Activated CD4-positive, alpha-beta T cell treated with anti-CD3 and anti-CD28 coated beads, Interleukin-2, amount 10 ng/mL, durations not matched to agents 24 days and 14 days (primary cell): ENCODE measurements around the gene FAM83B. TPM values are rescaled to one million over a fixed set of nuclear protein-coding genes. Genes with fewer than 3 reads are reported as not detected.

ENCODE experiments used
- DNase-seq: peaks from one replicate; pipeline ENCODE4 v3.0.0; 2022
- H3K27ac Mint-ChIP-seq: one replicate; pipeline ENCODE4 v1.8.0; 2022; ENCODE audit warnings: mild to moderate bottlenecking, mixed read lengths
- H3K27me3 Mint-ChIP-seq: one replicate; pipeline ENCODE4 v1.8.0; 2022; ENCODE audit warnings: mixed read lengths
- H3K36me3 Mint-ChIP-seq: one replicate; pipeline ENCODE4 v1.8.0; 2022; ENCODE audit warnings: low read depth, mild to moderate bottlenecking, mixed read lengths
- H3K4me1 Mint-ChIP-seq: one replicate; pipeline ENCODE4 v1.8.0; 2021; ENCODE audit warnings: mixed read lengths
- H3K4me3 Mint-ChIP-seq: one replicate; pipeline ENCODE4 v1.8.0; 2022; ENCODE audit warnings: mild to moderate bottlenecking, moderate library complexity, mixed read lengths
- H3K9me3 Mint-ChIP-seq: one replicate; pipeline ENCODE4 v1.8.0; 2021; ENCODE audit warnings: mixed read lengths
- intact Hi-C: fragments of 100-400 bp; cut with micrococcal nuclease; formaldehyde crosslinking; loops from one replicate; pipeline ENCODE4 v1.15.1; 2023
- total RNA-seq: library from RNA; stranded (reverse); gene quantifications from 2 replicates; pipeline ENCODE4 v1.2.3, GENCODE V29; 2022

FAM83B gene
- total RNA-seq, 1 donor from 2014 or later = not detected

- no peaks in the 10 kb centered on the region for H3K36me3 Mint-ChIP-seq
- H3K27me3 Mint-ChIP-seq = no peaks in the 10 kb centered on the region
- no peak for DNase-seq
- no peaks in the 10 kb centered on the region for H3K4me1 Mint-ChIP-seq
- intact Hi-C loops = no loop called here
- no peak overlapping the region for H3K4me3 Mint-ChIP-seq
- H3K9me3 Mint-ChIP-seq = no peaks in the 10 kb centered on the region
- no peak overlapping the region for H3K27ac Mint-ChIP-seq
These were observed 11.4 kb upstream of the FAM83B start for GRCh38 chr6:54835176-54835575.

- no peaks in the 10 kb centered on the region for H3K9me3 Mint-ChIP-seq
- no peak overlapping the region for H3K27ac Mint-ChIP-seq
- H3K4me3 Mint-ChIP-seq = no peak overlapping the region
- no peak for DNase-seq
- H3K4me1 Mint-ChIP-seq = no peaks in the 10 kb centered on the region
- intact Hi-C loops = no loop called here
- peaks cover 17% of the 10 kb centered on the region for H3K27me3 Mint-ChIP-seq
- H3K36me3 Mint-ChIP-seq = no peaks in the 10 kb centered on the region
These were observed 495 bp downstream of the FAM83B start for GRCh38 chr6:54846857-54847674.

- H3K9me3 Mint-ChIP-seq = no peaks in the 10 kb centered on the region
- no peak overlapping the region for H3K27ac Mint-ChIP-seq
- H3K4me3 Mint-ChIP-seq = no peak overlapping the region
- no peaks in the 10 kb centered on the region for H3K36me3 Mint-ChIP-seq
- peaks cover 17% of the 10 kb centered on the region for H3K27me3 Mint-ChIP-seq
- DNase-seq = no peak
- intact Hi-C loops = no loop called here
- H3K4me1 Mint-ChIP-seq = no peaks in the 10 kb centered on the region
These were observed 1.4 kb downstream of the FAM83B start for GRCh38 chr6:54847799-54848597.

- Mint-ChIP-seq H3K4me3 (no peak overlapping the region), H3K4me1 (no peaks in the 10 kb centered on the region), H3K9me3 (no peaks in the 10 kb centered on the region), H3K27ac (no peak overlapping the region), H3K27me3 (peaks cover 16% of the 10 kb centered on the region), H3K36me3 (no peaks in the 10 kb centered on the region)
- DNase-seq = no peak
- intact Hi-C loops = no loop called here
These were observed 3.5 kb downstream of the FAM83B start for GRCh38 chr6:54850114-54850513.

DNA sequence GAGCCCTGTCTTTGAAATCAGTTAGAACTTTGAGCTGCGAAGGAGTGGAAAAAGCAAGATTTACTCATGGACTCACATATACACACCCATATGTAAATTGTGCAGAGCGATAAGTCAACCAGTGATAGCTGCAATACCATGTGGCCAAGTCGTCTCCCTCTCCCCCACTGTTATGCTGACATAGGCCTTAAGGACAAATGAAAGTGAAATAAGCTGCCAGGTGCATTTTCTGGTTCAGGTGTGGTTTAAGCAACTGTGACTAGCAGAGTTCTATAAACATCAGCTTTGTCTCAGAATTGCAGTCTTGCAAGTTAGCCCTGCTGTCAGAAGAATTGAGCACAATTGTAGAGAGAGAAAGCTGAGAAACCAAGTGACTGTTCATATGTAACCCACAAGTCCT, 9.6 kb downstream of the FAM83B start:
- Mint-ChIP-seq H3K27ac (no peak overlapping the region), H3K4me1 (no peaks in the 10 kb centered on the region), H3K9me3 (no peaks in the 10 kb centered on the region), H3K36me3 (no peaks in the 10 kb centered on the region), H3K27me3 (no peaks in the 10 kb centered on the region), H3K4me3 (no peak overlapping the region)
- intact Hi-C loops = no loop called here
- DNase-seq = no peak

- Mint-ChIP-seq H3K36me3 (no peaks in the 10 kb centered on the region), H3K4me3 (no peak overlapping the region), H3K27ac (no peak overlapping the region), H3K9me3 (no peaks in the 10 kb centered on the region), H3K27me3 (no peaks in the 10 kb centered on the region), H3K4me1 (no peaks in the 10 kb centered on the region)
- intact Hi-C loops = no loop called here
- no peak for DNase-seq
These were observed 13.6 kb downstream of the FAM83B start for GRCh38 chr6:54860132-54860531.

- Mint-ChIP-seq H3K27ac (no peak overlapping the region), H3K27me3 (no peaks in the 10 kb centered on the region), H3K9me3 (no peaks in the 10 kb centered on the region), H3K36me3 (no peaks in the 10 kb centered on the region), H3K4me1 (no peaks in the 10 kb centered on the region), H3K4me3 (no peak overlapping the region)
- intact Hi-C loops = no loop called here
- no peak for DNase-seq
These were observed 14.2 kb downstream of the FAM83B start for GRCh38 chr6:54860739-54861138.

DNA sequence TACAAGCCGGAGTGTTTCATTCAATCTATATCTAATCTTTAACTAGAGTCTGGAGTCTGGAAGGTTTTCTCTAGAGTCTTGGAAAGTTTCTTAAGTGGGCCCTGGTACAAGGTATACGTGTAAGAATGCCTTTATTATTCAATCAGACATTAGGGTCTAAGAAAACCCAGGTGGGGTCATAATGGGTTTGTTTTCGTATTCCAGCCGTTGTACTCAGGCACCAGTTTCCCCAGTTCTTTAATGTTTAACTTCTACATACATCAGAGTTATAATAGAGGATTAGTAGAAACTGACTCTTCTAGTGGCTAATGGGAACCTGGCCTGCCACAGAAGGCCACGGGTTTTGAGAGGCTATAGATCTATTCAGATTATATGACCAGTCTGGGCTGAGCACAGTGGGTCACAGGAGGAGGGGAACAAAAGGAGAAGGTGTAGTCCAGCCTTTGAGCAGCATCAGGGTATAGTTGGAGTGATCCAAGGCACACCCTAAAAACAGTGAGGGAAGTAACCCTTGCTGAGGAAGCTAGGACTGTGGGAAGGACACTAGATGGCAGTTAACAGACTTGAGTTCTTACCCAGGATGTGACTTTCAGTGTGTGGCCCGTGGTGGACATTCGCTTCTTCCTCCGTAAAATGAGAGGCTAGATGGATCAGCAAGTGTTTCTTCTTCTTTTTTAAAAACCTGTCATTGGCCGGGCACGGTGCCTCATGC, 15.5 kb downstream of the FAM83B start:
- Mint-ChIP-seq H3K4me1 (no peaks in the 10 kb centered on the region), H3K27ac (no peak overlapping the region), H3K36me3 (no peaks in the 10 kb centered on the region), H3K9me3 (no peaks in the 10 kb centered on the region), H3K27me3 (no peaks in the 10 kb centered on the region), H3K4me3 (no peak overlapping the region)
- intact Hi-C loops = no loop called here
- no peak for DNase-seq

- no peaks in the 10 kb centered on the region for H3K27me3 Mint-ChIP-seq
- no peaks in the 10 kb centered on the region for H3K9me3 Mint-ChIP-seq
- H3K4me1 Mint-ChIP-seq = no peaks in the 10 kb centered on the region
- H3K4me3 Mint-ChIP-seq = no peak overlapping the region
- H3K27ac Mint-ChIP-seq = no peak overlapping the region
- intact Hi-C loops = no loop called here
- no peaks in the 10 kb centered on the region for H3K36me3 Mint-ChIP-seq
- no peak for DNase-seq
These were observed 17.7 kb downstream of the FAM83B start for GRCh38 chr6:54864272-54864671.

- Mint-ChIP-seq H3K36me3 (no peaks in the 10 kb centered on the region), H3K9me3 (no peaks in the 10 kb centered on the region), H3K27ac (no peak overlapping the region), H3K4me1 (no peaks in the 10 kb centered on the region), H3K4me3 (no peak overlapping the region), H3K27me3 (no peaks in the 10 kb centered on the region)
- no peak for DNase-seq
- intact Hi-C loops = no loop called here
These were observed 18.6 kb downstream of the FAM83B start for GRCh38 chr6:54865091-54865631.

GRCh38 chr6:54868556-54868955, 22.0 kb downstream of the FAM83B start:
- Mint-ChIP-seq H3K9me3 (no peaks in the 10 kb centered on the region), H3K27me3 (no peaks in the 10 kb centered on the region), H3K36me3 (no peaks in the 10 kb centered on the region), H3K27ac (no peak overlapping the region), H3K4me1 (no peaks in the 10 kb centered on the region), H3K4me3 (no peak overlapping the region)
- intact Hi-C loops = no loop called here
- DNase-seq = no peak

- Mint-ChIP-seq H3K27ac (no peak overlapping the region), H3K27me3 (no peaks in the 10 kb centered on the region), H3K9me3 (no peaks in the 10 kb centered on the region), H3K4me3 (no peak overlapping the region), H3K36me3 (no peaks in the 10 kb centered on the region), H3K4me1 (no peaks in the 10 kb centered on the region)
- intact Hi-C loops = no loop called here
- no peak for DNase-seq
These were observed 27.0 kb downstream of the FAM83B start for GRCh38 chr6:54873599-54873998.

- H3K27ac Mint-ChIP-seq = no peak overlapping the region
- no peak overlapping the region for H3K4me3 Mint-ChIP-seq
- H3K27me3 Mint-ChIP-seq = no peaks in the 10 kb centered on the region
- H3K4me1 Mint-ChIP-seq = no peaks in the 10 kb centered on the region
- H3K9me3 Mint-ChIP-seq = no peaks in the 10 kb centered on the region
- intact Hi-C loops = no loop called here
- H3K36me3 Mint-ChIP-seq = no peaks in the 10 kb centered on the region
- no peak for DNase-seq
These were observed 27.9 kb downstream of the FAM83B start for GRCh38 chr6:54874349-54875048.
